Omental fat pad (tissue), 4 donors: ENCODE measurements around the gene ARHGEF26. TPM values are rescaled to one million over a fixed set of nuclear protein-coding genes. Genes with fewer than 3 reads are reported as not detected.

Experiments
- ATAC-seq: fragments of 150-250 bp; one replicate; pipeline ENCODE4 v1.9.1; 2016; ENCODE audit warnings: mild to moderate bottlenecking, moderate library complexity; ENCODE audit not compliant: low FRiP score
- DNase-seq: peaks from one replicate; pipeline ENCODE4 v3.0.0-alpha.2; 2019; ENCODE audit warnings: low spot score
- total RNA-seq, 4 donors: library from RNA; depleted of rRNA; stranded (reverse); fragments of >200 nt; gene quantifications; one replicate each; pipeline ENCODE4 v1.1.0, GENCODE V29; 2016
- TF ChIP-seq, protein P1 (sequence below), 3 donors: fragments of 450-650 bp; IDR thresholded peaks; one replicate each; pipeline ENCODE4 v1.5.1; 2016 to 2017; ENCODE audit warnings: antibody characterized with exemption in 3 of 3, mild to moderate bottlenecking in 3 of 3, moderate library complexity in 2 of 3

Gene ARHGEF26
- total RNA-seq, 4 donors from 2014 or later, result 12.0 to 26.9 (median 14.1) TPM

GRCh38 chr3:154227531-154227930 is 106.3 kb downstream of the ARHGEF26 start:
- no peak for DNase-seq
- TF ChIP-seq, protein P1, sequence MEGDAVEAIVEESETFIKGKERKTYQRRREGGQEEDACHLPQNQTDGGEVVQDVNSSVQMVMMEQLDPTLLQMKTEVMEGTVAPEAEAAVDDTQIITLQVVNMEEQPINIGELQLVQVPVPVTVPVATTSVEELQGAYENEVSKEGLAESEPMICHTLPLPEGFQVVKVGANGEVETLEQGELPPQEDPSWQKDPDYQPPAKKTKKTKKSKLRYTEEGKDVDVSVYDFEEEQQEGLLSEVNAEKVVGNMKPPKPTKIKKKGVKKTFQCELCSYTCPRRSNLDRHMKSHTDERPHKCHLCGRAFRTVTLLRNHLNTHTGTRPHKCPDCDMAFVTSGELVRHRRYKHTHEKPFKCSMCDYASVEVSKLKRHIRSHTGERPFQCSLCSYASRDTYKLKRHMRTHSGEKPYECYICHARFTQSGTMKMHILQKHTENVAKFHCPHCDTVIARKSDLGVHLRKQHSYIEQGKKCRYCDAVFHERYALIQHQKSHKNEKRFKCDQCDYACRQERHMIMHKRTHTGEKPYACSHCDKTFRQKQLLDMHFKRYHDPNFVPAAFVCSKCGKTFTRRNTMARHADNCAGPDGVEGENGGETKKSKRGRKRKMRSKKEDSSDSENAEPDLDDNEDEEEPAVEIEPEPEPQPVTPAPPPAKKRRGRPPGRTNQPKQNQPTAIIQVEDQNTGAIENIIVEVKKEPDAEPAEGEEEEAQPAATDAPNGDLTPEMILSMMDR (IDR thresholded peaks at IDR 0.05), result no peak
- no peak for ATAC-seq

GRCh38 chr3:154228561-154229216 is 107.5 kb downstream of the ARHGEF26 start:
- DNase-seq (no peak), ATAC-seq (no peak)
- TF ChIP-seq, protein P1 (IDR thresholded peaks at IDR 0.05), result no peak

GRCh38 chr3:154229217-154229590 is 108.0 kb downstream of the ARHGEF26 start:
- ATAC-seq, result no peak
- TF ChIP-seq, protein P1 (IDR thresholded peaks at IDR 0.05), result no peak
- DNase-seq, result no peak

DNA sequence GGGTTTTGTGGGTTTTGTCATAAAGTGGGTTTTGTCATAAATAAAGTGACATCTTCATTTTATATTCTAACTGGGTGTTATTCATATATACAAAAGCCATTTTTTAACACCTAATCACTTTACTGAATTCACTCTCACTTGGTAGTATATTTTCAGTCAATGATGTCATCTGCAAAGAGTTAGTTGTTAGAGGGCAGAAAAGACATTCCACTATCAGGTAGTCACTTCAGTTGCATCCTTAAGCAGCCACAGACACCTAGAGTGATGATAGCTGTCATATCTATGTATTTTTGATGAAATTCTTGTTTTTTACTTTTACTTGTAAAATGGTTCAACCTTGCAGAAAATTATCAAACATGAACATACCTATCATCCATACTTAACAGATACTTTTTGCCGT is 114.1 kb downstream of the ARHGEF26 start:
- no peak for ATAC-seq

GRCh38 chr3:154236331-154236730 is 115.1 kb downstream of the ARHGEF26 start:
- TF ChIP-seq, protein P1 (IDR thresholded peaks at IDR 0.05), result no peak
- ATAC-seq (no peak), DNase-seq (no peak)

More for the DNA sequence above, 114.1 kb downstream of the ARHGEF26 start:
- DNase-seq, result no peak
- TF ChIP-seq, protein P1 (IDR thresholded peaks at IDR 0.05), result no peak

DNA sequence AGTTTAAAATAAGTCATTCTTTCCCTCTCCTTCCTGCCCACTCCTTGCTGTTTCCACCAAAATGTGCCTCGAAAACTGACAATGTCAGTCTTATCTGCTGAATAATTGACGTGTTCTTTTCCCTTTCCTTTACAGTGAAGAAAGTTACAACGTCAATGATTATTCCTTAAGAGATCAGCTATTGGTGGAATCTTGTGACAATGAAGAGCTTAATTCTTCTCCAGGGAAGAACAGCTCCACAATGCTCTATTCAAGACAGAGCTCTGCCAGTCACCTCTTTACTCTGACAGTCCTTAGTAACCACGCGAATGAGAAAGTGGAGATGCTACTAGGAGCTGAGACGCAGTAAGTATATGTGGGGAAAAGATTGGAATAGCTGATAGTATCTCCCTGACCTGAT is 119.0 kb downstream of the ARHGEF26 start:
- ATAC-seq, result no peak
- no peak for DNase-seq
- TF ChIP-seq, protein P1 (IDR thresholded peaks at IDR 0.05), result no peak

GRCh38 chr3:154241496-154241895 is 120.3 kb downstream of the ARHGEF26 start:
- DNase-seq (no peak), ATAC-seq (no peak)
- TF ChIP-seq, protein P1 (IDR thresholded peaks at IDR 0.05), result no peak
